Stimulated activated CD8-positive, alpha-beta memory T cell treated with anti-CD3 and anti-CD28 coated beads, Interleukin-12 subunit alpha, Interleukin-12 subunit beta, amount 100 ng/mL, for 24 hours (primary cell): ENCODE measurements around the gene NOTCH3.

Experiments
- DNase-seq: peaks from one replicate; pipeline ENCODE4 v3.0.0-alpha.2; 2020; ENCODE audit errors: extremely low read depth

Gene NOTCH3

GRCh38 chr19:15200553-15201364, at the start of gene NOTCH3:
Gene NOTCH3, minus strand, starts transcription at chr19:15200995. Its CDS starts 90 bp downstream, at chr19:15200905.
- DNase-seq, result no peak

GRCh38 chr19:15250640-15250993, 49.8 kb upstream of the NOTCH3 start:
- DNase-seq, result no peak

GRCh38 chr19:15249972-15250639, 49.3 kb upstream of the NOTCH3 start:
- DNase-seq, result no peak

GRCh38 chr19:15249528-15249874, 48.7 kb upstream of the NOTCH3 start:
- no peak for DNase-seq

GRCh38 chr19:15248648-15249527, 48.1 kb upstream of the NOTCH3 start:
- no peak for DNase-seq

- no peak for DNase-seq
Measured at GRCh38 chr19:15248106-15248505, 47.3 kb upstream of the NOTCH3 start.

- DNase-seq, result no peak
Measured at GRCh38 chr19:15247107-15248014, 46.6 kb upstream of the NOTCH3 start.

GRCh38 chr19:15246198-15246481, 45.3 kb upstream of the NOTCH3 start:
- no peak for DNase-seq

- DNase-seq, result no peak
Measured at GRCh38 chr19:15245370-15246197, 44.8 kb upstream of the NOTCH3 start.

GRCh38 chr19:15244808-15245207, 44.0 kb upstream of the NOTCH3 start:
- DNase-seq, result no peak

- DNase-seq, result no peak
Measured at GRCh38 chr19:15244106-15244803, 43.5 kb upstream of the NOTCH3 start.

- DNase-seq, result no peak
Measured at GRCh38 chr19:15243236-15243957, 42.6 kb upstream of the NOTCH3 start.

- no peak for DNase-seq
Measured at GRCh38 chr19:15241259-15241910, 40.6 kb upstream of the NOTCH3 start.

GRCh38 chr19:15240515-15240914, 39.7 kb upstream of the NOTCH3 start:
- no peak for DNase-seq

- no peak for DNase-seq
Measured at GRCh38 chr19:15239337-15239949, 38.6 kb upstream of the NOTCH3 start.

- no peak for DNase-seq
Measured at GRCh38 chr19:15238639-15239155, 37.9 kb upstream of the NOTCH3 start.

- DNase-seq, result no peak
Measured at GRCh38 chr19:15237759-15238638, 37.2 kb upstream of the NOTCH3 start.
